ENCODE results near the gene SDR42E2. TPM values are rescaled to one million over a fixed set of nuclear protein-coding genes. Genes with fewer than 3 reads are reported as not detected.
A peak's percentile ranks its signal among the peaks of the same experiment; 100 is the strongest.
"Not testable (repeated sequence)": the region's sequence is repeated elsewhere in the genome, so short reads cannot be mapped to it uniquely, and the experiment has no call there.

SDR42E2 gene
- total RNA-seq, 1 donor, result not detected

DNA sequence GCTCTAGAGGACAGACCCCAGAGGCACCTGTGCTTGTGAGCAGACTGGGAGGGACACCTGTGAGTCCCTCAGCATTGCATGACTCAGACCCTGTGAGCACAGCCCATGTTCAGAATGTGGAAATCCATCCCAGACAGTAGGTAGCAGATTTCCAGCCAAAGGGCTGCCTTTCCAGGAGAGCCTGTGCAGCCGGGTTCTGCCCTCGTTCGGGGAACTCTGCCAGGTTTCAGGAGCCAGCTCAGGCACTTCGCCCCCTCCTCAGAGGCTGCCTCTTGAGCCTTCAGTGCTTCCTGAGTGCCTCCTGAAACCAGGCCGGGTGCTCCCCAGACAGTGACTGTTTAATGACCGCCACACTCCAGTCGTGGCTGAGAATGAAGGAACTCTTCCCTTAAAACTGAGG is 23.3 kb upstream of the SDR42E2 start:
- no peak overlapping the region for H3K4me3 ChIP-seq (ENCODE audit: low read depth, low read length)
- no peak for DNase-seq (ENCODE audit: low read depth)
- TF ChIP-seq, protein P1, sequence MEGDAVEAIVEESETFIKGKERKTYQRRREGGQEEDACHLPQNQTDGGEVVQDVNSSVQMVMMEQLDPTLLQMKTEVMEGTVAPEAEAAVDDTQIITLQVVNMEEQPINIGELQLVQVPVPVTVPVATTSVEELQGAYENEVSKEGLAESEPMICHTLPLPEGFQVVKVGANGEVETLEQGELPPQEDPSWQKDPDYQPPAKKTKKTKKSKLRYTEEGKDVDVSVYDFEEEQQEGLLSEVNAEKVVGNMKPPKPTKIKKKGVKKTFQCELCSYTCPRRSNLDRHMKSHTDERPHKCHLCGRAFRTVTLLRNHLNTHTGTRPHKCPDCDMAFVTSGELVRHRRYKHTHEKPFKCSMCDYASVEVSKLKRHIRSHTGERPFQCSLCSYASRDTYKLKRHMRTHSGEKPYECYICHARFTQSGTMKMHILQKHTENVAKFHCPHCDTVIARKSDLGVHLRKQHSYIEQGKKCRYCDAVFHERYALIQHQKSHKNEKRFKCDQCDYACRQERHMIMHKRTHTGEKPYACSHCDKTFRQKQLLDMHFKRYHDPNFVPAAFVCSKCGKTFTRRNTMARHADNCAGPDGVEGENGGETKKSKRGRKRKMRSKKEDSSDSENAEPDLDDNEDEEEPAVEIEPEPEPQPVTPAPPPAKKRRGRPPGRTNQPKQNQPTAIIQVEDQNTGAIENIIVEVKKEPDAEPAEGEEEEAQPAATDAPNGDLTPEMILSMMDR (IDR thresholded peaks at IDR 0.05; ENCODE audit: insufficient read depth, low read length), result no peak

DNA sequence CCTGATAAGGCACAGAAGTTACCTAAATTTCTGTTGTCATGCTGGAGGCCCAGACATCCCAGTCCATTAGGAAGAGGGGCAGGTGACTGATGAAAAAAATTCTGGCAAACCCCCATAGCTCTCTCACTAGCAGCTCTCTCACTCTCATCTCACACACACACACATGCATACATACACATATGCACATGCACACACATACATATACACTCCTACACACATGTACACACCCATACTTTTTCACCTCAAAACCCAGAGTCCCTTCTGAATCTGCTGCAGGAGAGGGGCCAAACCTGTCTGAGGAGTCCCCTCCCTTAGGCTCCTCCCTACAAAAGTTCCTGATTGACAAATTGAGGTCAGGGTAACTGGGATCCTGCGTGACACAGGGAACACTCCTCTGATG is 22.6 kb upstream of the SDR42E2 start:
- DNase-seq (ENCODE audit: low read depth), result no peak
- H3K4me3 ChIP-seq (ENCODE audit: low read depth, low read length), result no peak overlapping the region
- TF ChIP-seq, protein P1 (IDR thresholded peaks at IDR 0.05; ENCODE audit: insufficient read depth, low read length), result no peak

DNA sequence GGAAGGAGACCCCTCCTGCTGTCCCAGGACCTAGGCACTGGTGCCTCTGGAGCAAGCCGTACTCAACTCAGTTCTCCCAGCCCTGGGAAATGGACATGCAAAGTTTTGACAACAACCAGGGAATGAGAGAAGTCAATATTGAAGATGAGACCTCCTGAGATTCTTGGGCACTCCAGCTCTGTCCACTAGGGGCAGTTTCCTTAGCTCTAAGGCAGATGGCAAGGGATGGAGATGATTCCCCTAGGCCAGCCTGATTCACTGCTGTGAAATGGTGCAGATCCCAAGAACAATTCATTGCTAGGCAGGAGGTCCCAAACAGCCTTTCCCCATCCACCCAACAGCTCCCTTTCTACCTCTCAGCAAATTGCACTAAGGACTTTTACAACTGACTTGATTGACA is 20.5 kb upstream of the SDR42E2 start:
- no peak overlapping the region for H3K4me3 ChIP-seq (ENCODE audit: low read depth, low read length)
- TF ChIP-seq, protein P1 (IDR thresholded peaks at IDR 0.05; ENCODE audit: insufficient read depth, low read length), result peak; percentile 48
- DNase-seq (ENCODE audit: low read depth), result peak; percentile 12

DNA sequence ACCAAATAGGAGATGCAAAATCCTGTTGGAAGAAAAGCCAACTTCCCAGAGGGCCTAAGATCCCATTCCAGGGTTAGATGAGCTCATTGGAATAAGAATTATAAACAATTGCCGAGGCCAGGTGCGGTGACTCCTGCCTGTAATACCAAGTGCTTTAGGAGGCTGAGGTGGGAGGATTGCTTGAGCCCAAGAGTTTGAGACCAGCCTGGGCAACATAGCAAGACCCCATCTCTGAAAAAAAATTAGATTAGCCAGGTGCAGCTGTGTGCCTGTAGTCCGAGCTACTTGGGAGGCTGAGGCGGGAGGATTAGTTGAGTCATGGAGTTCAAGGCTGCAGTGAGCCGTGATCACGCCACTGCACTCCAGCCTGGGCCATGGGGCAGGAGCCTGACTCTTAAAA is 17.8 kb upstream of the SDR42E2 start:
- TF ChIP-seq, protein P1 (IDR thresholded peaks at IDR 0.05; ENCODE audit: insufficient read depth, low read length), result no peak
- H3K4me3 ChIP-seq (ENCODE audit: low read depth, low read length), result no peak overlapping the region
- DNase-seq (ENCODE audit: low read depth), result no peak

DNA sequence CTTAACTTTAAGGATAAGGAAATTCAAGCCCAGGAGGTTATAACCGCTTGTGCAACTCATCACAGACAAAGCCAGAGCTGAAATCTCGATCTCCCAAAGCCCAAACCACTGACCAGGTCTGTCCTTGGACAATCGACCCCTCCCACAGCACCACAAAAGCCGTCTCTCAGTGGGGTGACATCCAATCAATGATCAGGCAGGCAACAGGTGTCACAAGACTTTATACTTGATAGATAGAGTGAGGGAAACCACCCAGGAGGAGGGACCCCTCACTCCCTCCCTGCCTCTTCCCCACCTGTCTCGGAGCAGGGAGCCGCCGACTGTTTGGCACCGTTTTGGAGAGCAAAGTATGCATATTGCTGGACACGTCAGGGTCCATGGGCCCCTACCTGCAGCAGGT is 14.5 kb upstream of the SDR42E2 start:
- no peak overlapping the region for H3K4me3 ChIP-seq (ENCODE audit: low read depth, low read length)
- TF ChIP-seq, protein P1 (IDR thresholded peaks at IDR 0.05; ENCODE audit: insufficient read depth, low read length), result no peak
- no peak for DNase-seq (ENCODE audit: low read depth)

DNA sequence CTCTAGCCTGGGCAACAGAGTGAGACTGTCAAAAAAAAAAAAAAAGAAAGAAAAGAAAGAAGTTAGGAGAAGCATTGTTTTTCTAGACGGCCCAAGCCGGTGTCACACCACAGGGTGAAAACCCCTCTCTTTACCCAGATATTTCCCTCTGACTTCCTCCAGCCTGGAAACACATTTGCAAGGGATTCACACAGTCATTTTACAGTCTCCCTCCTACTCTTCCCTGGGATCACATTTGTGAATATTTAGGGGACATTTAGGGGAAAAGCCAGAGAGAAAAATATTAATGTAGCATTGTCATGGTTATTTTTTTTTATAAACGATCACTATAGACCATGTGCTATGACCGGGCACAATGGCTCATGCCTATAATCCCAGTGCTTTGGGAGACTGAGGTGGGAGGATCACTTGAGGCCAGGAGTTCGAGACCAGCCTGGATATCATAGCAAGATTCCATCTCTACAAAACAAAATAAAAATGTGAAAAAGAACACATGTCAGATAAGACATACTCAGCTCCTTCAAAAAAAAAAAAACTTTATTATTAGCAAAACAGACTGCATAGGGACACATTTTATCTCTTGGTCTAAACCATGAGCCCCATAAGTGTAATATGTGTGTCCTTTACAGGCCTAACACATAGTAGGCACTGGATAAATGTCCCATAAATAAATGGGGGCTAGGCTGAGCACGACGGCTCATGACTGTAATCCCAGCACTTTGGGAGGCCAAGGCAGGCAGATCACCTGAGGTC is 10.9 kb upstream of the SDR42E2 start:
- TF ChIP-seq, protein P1 (IDR thresholded peaks at IDR 0.05; ENCODE audit: insufficient read depth, low read length), result no peak
- H3K4me3 ChIP-seq (ENCODE audit: low read depth, low read length), result no peak overlapping the region
- no peak for DNase-seq (ENCODE audit: low read depth)

DNA sequence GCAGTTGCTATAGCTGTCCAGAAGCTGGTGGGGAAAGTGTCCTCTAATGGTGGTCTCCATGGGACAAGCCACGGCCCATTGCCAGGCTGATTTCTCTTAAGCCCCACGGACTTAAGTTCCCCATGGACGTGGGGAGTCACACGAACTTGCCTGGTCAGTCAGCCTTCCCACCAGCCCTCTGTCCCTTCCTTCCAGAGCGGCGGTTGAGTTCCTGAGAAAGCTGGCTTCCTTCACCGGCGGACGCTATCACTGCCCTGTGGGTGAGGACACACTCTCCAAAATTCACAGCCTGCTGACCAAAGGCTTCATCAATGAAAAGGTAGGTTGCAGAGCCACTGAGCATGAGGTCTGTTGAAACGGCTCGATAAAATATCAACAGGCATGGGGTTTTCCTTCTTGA is 10.0 kb upstream of the SDR42E2 start:
- DNase-seq (ENCODE audit: low read depth), result no peak
- no peak overlapping the region for H3K4me3 ChIP-seq (ENCODE audit: low read depth, low read length)
- TF ChIP-seq, protein P1 (IDR thresholded peaks at IDR 0.05; ENCODE audit: insufficient read depth, low read length), result no peak

DNA sequence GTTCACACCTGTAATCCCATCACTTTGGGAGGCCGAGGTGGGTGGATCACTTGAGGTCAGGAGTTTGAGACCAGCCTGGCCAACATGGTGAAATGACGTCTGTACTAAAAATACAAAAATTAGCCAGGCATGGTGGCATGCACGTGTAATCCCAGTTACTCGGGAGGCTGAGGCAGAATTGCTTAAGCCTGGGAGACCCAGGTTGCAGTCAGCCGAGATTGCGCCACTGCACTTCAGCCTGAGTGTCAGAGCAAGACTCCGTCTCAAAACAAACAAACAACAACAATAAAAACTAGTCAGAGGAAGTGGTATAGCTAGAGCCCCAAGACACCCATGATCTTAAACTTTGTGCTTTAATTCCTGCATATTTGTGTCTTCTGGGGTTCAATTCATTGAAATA is 9.2 kb upstream of the SDR42E2 start:
- not testable (repeated sequence) for DNase-seq (ENCODE audit: low read depth); H3K4me3 ChIP-seq (ENCODE audit: low read depth, low read length)

All from fibroblast of the aortic adventitia (primary cell).